SIG-M5 treated with dmso at 0.1 percent for 504 hours (cell line): ENCODE results near the gene SUMO3.
A peak's percentile ranks its signal among the peaks of the same experiment; 100 is the strongest.

ENCODE experiments used
- DNase-seq: peaks from one replicate; lab custom pipeline; 2025; ENCODE audit not compliant: unreplicated experiment; lab: John Stamatoyannopoulos, UW

Gene SUMO3

GRCh38 chr21:44780767-44781459 is 36.9 kb downstream of the SUMO3 start:
- DNase-seq: no peak

GRCh38 chr21:44780137-44780502 is 37.7 kb downstream of the SUMO3 start:
- no peak for DNase-seq

- no peak for DNase-seq
These were observed 38.3 kb downstream of the SUMO3 start for GRCh38 chr21:44779417-44780136.

GRCh38 chr21:44778983-44779382 is 38.9 kb downstream of the SUMO3 start:
- DNase-seq: no peak

- DNase-seq: peak; percentile 86
These were observed 39.4 kb downstream of the SUMO3 start for GRCh38 chr21:44778499-44778911.

GRCh38 chr21:44778094-44778493 is 39.8 kb downstream of the SUMO3 start:
- no peak for DNase-seq

GRCh38 chr21:44774972-44775371 is 42.9 kb downstream of the SUMO3 start:
- DNase-seq: no peak

- DNase-seq: peak; percentile 60
These were observed 44.5 kb downstream of the SUMO3 start for GRCh38 chr21:44773291-44773932.

GRCh38 chr21:44771896-44772525 is 45.9 kb downstream of the SUMO3 start:
- no peak for DNase-seq

GRCh38 chr21:44767834-44768831 is 49.7 kb downstream of the SUMO3 start:
- DNase-seq: no peak

- DNase-seq: no peak
These were observed 51.0 kb downstream of the SUMO3 start for GRCh38 chr21:44766818-44767354.

- no peak for DNase-seq
These were observed 51.6 kb downstream of the SUMO3 start for GRCh38 chr21:44766014-44766817.

GRCh38 chr21:44765231-44766013 is 52.4 kb downstream of the SUMO3 start:
- peak; percentile 55 for DNase-seq

- DNase-seq: no peak
These were observed 53.3 kb downstream of the SUMO3 start for GRCh38 chr21:44764319-44765230.

GRCh38 chr21:44763451-44764318 is 54.2 kb downstream of the SUMO3 start:
- no peak for DNase-seq

- no peak for DNase-seq
These were observed 54.8 kb downstream of the SUMO3 start for GRCh38 chr21:44763050-44763378.
